Activated naive CD4-positive, alpha-beta T cell treated with anti-CD3 and anti-CD28 coated beads, Interleukin-2, amount 50 U/mL, for 72 hours (primary cell): ENCODE results near the gene KCNK13. TPM values are rescaled to one million over a fixed set of nuclear protein-coding genes. Genes with fewer than 3 reads are reported as not detected.
"Not testable (repeated sequence)": the region's sequence is repeated elsewhere in the genome, so short reads cannot be mapped to it uniquely, and the experiment has no call there.

ENCODE experiments used
- ATAC-seq, 2 donors: fragments of 150-1000 bp; cut with Tn5 transposase; 2 replicates each; pipeline ENCODE4 v1.10.0; 2021; ENCODE audit warnings: mild to moderate bottlenecking in 2 of 2, moderate library complexity in 2 of 2
- DNase-seq, 2 donors: peaks; one replicate each; pipeline ENCODE4 v3.0.0; 2021 to 2022; ENCODE audit warnings: low spot score in 2 of 2
- H3K27ac Mint-ChIP-seq, 2 donors: one replicate each; pipeline ENCODE4 v1.8.0; 2022; ENCODE audit warnings: mild to moderate bottlenecking in 2 of 2, mixed read lengths in 2 of 2
- H3K36me3 Mint-ChIP-seq, 2 donors: one replicate each; pipeline ENCODE4 v1.8.0; 2022; ENCODE audit warnings: mixed read lengths in 2 of 2
- H3K9me3 Mint-ChIP-seq, 2 donors: one replicate each; pipeline ENCODE4 v1.8.0; 2022; ENCODE audit warnings: mixed read lengths in 2 of 2
- total RNA-seq, 2 donors: library from RNA; stranded (reverse); gene quantifications; one replicate each; pipeline ENCODE4 v1.2.3, GENCODE V29; 2022

KCNK13 gene
- total RNA-seq, 2 donors from 2014 or later, result not detected

DNA sequence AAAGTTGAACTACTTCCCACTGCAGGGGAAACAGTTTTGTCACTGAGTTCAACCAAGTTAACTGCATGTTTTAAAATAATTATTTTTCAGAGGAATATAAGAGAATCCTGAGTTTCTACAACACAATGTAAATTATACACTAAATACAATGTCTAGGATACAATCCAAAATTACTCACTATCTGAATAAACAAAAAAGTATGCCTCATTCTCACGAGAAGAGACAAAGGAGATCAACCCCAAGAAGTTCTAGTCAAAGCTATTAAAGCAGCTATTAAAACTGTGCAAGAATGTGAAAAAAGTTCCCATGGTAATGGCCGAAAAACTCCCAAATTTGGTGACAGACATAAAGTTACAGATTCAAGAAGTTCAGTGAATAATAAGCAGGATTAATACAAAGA, 8.8 kb upstream of the KCNK13 start:
- Mint-ChIP-seq H3K9me3 (no peaks in the 10 kb centered on the region), H3K27ac (no peak overlapping the region), H3K36me3 (peaks cover 0 to under 1% of the 10 kb centered on the region in 2 donors)
- ATAC-seq, result no peak
- no peak for DNase-seq

DNA sequence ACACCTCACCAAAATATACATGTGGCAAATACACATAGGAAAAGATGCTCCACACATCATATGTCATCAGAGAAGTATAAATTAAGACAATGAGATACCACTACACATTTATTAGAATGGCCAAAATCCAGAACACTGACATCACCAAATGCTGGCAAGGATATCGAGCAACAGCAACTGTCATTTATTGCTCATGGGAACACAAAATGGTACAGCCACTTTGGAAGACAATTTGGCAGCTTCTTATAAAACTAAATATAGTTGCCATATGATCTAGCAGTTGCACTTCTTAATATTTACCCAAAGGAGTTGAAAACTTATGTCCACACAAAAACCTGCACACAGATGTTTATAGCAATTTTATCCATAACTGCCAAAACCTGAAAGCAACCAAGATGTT, 7.0 kb upstream of the KCNK13 start:
- ATAC-seq, result no peak
- Mint-ChIP-seq H3K36me3 (no peaks in the 10 kb centered on the region), H3K27ac (no peak overlapping the region)

DNA sequence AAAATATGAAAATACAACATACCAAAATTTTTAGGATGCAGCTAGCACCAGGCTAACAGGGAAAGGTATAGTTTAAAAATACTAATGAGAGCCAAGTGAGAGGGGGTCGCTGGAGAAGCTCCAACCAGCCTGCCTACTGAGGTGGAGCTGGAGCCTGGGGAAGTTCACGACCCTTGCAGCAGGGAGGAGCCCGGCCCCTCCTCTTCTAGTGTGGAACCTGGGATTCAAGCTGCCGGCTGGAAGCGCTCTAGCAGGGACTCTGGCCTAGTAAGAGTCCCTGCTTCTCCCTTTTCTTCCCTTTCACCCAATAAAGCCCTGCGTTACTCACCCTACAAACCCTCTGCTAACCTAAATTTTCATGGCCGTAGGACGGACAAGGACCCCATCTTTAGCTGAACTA, 5.0 kb upstream of the KCNK13 start:
- ATAC-seq (no peak), DNase-seq (no peak)

More for the DNA sequence above, 7.0 kb upstream of the KCNK13 start:
- no peak for DNase-seq
- H3K9me3 Mint-ChIP-seq, result no peaks in the 10 kb centered on the region

DNA sequence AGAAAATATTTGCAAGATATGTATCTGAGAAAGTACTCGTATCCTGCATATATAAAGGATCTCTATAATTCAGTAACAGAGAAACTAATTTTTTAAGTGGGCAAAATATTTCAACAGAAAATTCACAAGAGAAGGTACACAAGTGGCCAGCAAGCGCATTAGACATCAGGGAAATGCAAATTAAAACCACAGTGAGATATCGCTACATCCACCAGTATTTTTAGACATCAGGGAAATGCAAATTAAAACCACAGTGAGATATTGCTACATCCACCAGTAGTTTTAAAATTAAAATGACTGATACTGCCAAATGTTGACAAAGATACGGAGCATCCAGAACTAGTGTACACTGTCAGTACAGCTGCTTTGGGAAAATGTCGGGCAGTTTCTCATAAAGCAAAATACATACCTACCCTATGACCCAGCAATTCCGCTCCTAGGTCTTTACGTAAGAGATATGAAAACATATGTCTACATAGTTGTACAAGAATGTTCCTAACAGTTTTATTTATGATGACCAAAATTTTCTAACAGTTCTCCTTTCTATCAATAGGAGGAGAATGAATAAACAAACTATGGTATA, 2.8 kb upstream of the KCNK13 start:
- no peaks in the 10 kb centered on the region for H3K9me3 Mint-ChIP-seq
- ATAC-seq (no peak), DNase-seq (no peak)
- H3K36me3 Mint-ChIP-seq, result peaks cover 0 to 7% of the 10 kb centered on the region in 2 donors
- no peak overlapping the region for H3K27ac Mint-ChIP-seq

More for the DNA sequence above, 5.0 kb upstream of the KCNK13 start:
- Mint-ChIP-seq H3K36me3 (no peaks in the 10 kb centered on the region), H3K9me3 (no peaks in the 10 kb centered on the region), H3K27ac (no peak overlapping the region)

DNA sequence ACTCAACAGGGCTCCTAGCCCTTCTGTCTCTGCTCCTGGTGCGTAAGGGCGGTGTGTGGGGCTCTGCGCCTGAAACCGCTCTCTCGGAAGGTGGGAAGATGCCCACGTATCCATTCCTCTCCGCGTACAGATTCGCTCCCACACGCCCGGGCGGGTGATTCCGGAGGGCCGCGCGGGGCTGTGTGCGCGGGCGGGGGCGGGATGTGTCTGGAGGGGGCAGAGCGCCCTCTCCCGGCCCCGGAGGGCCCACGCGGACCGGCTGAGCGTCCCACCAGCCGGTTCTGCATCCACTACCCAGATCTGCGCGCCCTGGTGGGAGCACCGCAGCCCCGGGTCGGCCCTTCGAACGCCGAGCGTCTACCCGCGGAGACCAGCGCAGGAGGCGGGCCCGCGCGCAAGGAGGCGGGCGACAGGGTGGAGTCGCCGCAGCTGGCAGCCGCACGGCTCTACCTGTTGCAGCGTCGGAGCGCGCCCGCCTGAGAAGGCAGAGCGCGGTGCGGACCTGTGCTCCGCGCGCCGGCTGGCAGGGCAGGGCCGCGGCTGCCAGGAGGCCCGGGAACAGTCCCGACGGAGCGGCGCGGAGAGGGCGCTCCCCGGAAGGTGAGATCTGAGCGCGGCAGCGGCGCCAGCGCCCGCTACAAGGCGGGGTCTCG, 1.4 kb upstream of the KCNK13 start:
- no peak overlapping the region for H3K27ac Mint-ChIP-seq
- H3K36me3 Mint-ChIP-seq, result peaks cover 0 to 7% of the 10 kb centered on the region in 2 donors
- DNase-seq (peak in 1 of 2 donors; percentile 65), ATAC-seq (peak; percentile 75 to 90)
- H3K9me3 Mint-ChIP-seq, result no peaks in the 10 kb centered on the region

DNA sequence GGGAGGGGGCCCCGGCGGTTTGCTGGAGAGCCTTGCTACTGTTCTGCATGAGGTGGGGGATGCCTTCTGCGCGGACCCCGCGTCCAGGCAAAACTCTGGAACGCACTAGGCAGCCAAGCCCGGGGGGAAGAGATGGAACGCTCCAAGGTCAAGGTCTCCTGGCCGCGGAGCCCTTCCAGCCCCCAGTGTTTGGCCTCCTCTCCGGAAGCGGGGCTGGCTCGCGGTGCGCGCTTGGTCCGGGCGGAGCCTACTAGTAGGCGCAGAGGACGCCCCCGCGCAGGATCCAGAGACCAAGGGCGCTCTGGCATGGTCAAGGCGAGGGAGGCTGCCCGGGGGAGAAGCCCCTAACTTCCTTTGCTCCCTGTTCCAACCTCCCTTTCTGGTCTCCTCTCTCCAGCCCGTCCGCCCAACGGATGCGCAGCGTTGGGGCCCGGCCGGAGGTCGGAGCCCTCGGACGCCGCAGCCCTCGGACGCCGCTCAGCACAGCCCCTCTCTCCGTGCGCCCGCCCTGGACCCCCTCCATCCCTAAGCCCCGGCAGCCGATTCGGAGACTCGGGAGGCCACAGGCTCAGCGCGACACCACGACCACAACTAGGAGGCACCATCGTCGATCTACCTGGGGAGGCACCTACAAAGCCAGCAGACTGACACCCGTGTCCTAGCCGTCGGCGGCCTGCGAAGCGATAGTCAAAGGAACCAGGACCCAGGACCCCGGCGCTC, 669 bp upstream of the KCNK13 start:
- no peak overlapping the region for H3K27ac Mint-ChIP-seq
- peaks cover 0 to 7% of the 10 kb centered on the region in 2 donors for H3K36me3 Mint-ChIP-seq
- H3K9me3 Mint-ChIP-seq, result no peaks in the 10 kb centered on the region
- ATAC-seq (peak; percentile 21 to 25), DNase-seq (peak in 1 of 2 donors; percentile 36)

DNA sequence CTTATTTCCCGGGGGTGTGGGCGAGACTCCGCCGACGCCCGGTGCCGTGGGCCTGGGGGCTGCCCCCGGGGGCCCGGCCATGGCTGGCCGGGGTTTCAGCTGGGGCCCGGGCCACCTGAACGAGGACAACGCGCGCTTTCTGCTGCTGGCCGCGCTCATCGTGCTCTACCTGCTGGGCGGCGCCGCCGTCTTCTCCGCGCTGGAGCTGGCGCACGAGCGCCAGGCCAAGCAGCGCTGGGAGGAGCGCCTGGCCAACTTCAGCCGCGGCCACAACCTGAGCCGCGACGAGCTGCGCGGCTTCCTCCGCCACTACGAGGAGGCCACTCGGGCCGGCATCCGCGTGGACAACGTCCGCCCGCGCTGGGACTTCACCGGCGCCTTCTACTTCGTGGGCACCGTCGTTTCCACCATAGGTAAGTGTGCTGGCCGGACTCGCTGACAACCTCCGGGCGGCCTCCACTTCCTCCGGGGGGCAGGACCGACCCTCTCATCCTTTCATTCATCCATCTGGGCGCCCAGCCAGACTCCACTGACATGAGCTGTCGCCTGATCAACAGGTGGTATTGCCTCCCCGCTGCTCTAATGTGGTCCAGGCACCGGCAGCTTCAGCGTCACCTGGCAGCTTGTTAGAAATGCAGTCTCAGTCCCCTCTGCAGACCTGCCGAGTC, 467 bp downstream of the KCNK13 start:
- peaks cover 0 to 7% of the 10 kb centered on the region in 2 donors for H3K36me3 Mint-ChIP-seq
- H3K9me3 Mint-ChIP-seq, result no peaks in the 10 kb centered on the region
- H3K27ac Mint-ChIP-seq, result no peak overlapping the region
- DNase-seq (peak in 1 of 2 donors; percentile 20), ATAC-seq (no peak)

DNA sequence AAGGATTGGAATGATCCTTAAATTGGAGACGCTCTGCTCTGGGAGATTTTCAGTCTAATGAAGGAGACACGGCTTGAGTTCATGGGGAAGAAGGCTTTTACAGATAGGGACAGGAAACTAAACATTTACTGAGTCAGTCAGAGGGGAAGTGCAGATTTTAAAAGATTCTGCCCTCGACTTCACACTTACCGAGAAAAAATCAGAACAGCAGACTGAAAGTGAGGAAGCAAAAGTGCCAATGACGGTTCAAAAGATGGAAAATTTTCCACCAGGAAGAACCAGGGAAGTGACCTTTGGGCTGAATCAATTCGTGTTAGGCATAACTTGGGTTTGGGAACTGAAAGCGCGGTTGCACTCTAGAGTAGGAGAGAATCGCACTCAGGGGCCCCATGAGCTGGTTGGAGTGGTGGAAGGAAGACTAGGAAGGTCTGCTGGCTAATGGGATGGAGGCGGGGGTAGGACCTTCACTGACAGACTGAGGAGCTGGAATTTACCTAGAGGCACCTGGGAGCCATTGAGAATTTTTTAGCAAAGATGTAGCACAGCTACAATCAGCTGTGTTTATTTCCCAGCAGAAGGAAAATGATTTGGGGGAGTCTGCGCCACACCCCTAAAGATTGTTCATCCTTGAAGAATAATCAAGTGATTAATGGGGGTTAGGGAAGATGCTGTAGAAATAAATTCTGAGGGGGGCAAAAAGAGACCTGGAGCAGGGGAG, 1.2 kb downstream of the KCNK13 start:
- peaks cover 0 to 7% of the 10 kb centered on the region in 2 donors for H3K36me3 Mint-ChIP-seq
- ATAC-seq, result no peak
- no peak for DNase-seq
- H3K9me3 Mint-ChIP-seq, result no peaks in the 10 kb centered on the region
- no peak overlapping the region for H3K27ac Mint-ChIP-seq

DNA sequence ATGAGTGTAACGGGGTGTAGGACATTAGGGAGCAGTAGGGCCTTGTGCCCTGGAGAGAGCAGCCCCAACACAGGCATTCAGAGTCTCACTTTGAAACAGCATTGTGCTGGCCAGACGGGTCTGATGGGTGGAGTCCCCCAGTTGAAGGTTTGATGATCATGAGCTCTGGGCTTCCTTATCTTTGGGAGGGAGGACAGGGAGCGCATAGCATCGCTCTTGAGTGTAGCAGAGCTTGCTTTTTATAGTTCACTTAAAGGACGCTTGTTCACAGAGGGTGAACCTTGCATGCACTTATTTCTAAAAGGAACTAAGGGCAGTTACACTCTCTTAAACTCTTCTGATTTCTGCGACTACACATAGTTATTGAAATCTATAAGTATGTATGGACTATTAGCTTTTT, 10.6 kb downstream of the KCNK13 start:
- Mint-ChIP-seq H3K9me3 (no peaks in the 10 kb centered on the region), H3K36me3 (no peaks in the 10 kb centered on the region), H3K27ac (no peak overlapping the region)
- no peak for ATAC-seq
- no peak for DNase-seq

DNA sequence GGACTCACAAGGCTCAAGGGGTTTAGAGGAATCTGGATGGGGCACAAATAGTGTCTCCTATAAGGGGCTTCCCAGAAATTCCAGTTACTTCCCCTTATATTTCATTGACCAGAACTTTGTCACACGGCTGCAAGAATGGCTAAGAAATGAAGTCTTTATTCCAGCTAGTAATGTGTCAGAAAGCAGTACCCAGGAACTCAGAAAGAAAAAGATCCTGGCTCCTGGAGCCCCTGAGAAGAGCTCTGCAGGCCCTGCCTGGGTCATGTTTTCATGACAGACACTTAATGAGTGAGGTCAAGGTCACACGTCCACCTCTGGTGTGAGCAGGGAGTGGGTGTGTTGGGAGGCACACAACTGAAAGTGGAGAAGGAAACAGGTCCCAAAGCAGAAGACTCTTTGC, 17.8 kb downstream of the KCNK13 start:
- H3K27ac Mint-ChIP-seq, result no peak overlapping the region
- ATAC-seq, result no peak
- no peaks in the 10 kb centered on the region for H3K9me3 Mint-ChIP-seq
- DNase-seq, result no peak
- no peaks in the 10 kb centered on the region for H3K36me3 Mint-ChIP-seq

DNA sequence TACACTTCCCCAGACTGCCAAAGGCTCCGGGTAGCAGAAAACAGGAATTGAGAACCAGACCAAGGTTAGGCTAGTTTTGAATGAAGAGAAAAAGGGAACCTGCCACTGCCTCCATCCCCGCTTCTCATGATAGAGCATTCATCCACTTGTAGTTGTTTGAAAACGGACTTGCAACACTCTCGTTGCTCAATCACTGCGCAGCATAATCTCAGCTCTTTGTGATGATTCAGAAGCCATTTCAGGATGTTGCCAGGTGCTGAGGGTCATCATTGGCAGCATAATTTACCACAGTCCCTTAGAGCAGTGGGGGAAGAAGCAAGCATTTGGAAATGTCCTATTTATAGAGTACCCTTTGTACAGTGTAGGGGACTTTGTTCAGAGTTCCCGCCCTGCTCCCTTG, 25.6 kb downstream of the KCNK13 start:
- no peak overlapping the region for H3K27ac Mint-ChIP-seq
- peaks cover 5 to 12% of the 10 kb centered on the region in 2 donors for H3K36me3 Mint-ChIP-seq
- DNase-seq, result no peak
- ATAC-seq, result no peak
- H3K9me3 Mint-ChIP-seq, result peaks cover 0 to 11% of the 10 kb centered on the region in 2 donors

DNA sequence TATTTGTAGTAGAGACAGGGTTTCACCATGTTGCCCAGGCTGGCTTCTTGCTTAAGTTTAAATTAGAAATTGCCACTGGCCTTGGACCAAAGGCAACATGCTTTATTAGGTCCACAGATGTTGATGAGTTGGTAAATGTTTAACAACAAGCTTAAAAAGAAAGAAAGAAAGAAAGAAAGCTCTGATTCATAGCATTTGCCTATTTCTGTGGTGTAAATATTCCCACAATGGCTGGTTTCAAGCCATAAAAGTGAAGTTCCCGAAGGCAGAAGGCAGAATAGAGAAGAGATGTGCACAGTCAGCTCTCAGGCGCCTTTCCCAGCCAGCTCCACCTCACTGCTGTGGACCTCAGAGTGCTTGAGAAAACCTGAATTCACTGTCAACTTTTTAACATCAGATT, 26.4 kb downstream of the KCNK13 start:
- ATAC-seq (no peak), DNase-seq (no peak)
- Mint-ChIP-seq H3K27ac (no peak overlapping the region), H3K36me3 (peaks cover 5 to 12% of the 10 kb centered on the region in 2 donors), H3K9me3 (peaks cover 0 to 11% of the 10 kb centered on the region in 2 donors)

DNA sequence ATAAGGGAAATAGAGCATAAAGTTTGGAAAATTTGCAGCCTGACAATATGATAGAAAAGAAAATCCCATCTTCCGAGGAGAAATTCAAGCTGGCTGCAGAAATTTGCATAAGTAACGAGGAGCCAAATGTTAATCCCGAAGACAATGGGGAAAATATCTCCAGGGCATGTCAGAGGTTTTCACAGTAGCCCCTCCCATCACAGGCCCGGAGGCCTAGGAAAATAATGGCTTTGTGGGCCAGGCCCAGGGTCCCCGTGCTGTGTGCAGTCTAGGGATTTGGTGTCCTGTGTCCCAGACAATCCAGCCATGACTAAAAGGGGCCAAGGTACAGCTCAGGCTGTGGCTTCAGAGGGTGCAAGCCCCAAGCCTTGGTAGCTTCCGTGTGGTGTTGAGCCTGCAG, 27.7 kb downstream of the KCNK13 start:
- not testable (repeated sequence) for H3K27ac Mint-ChIP-seq, ATAC-seq, DNase-seq
- peaks cover 0 to 17% of the 10 kb centered on the region in 2 donors for H3K9me3 Mint-ChIP-seq
- peaks cover 5 to 12% of the 10 kb centered on the region in 2 donors for H3K36me3 Mint-ChIP-seq

DNA sequence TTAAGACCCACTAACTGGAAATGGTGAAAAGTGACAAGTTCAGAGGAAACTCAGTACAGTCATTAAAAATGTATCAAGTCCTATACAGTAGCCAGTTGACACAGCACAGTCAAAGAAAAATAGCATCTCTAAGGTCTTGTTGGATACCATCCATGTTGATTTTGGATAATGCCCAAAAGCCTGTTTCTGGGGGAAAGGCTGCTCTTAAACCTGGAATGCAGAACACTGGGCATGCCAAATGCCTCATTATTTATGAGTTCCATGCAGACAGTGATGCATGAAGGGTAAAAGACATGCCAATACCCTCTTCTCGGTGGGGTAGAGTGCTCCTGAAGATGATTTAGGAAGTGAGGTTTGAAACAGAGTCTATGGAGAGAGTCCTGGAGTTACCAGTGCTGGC, 29.6 kb downstream of the KCNK13 start:
- DNase-seq (no peak), ATAC-seq (no peak)
- Mint-ChIP-seq H3K27ac (no peak overlapping the region), H3K9me3 (peaks cover 0 to 23% of the 10 kb centered on the region in 2 donors), H3K36me3 (peaks cover 5 to 12% of the 10 kb centered on the region in 2 donors)

DNA sequence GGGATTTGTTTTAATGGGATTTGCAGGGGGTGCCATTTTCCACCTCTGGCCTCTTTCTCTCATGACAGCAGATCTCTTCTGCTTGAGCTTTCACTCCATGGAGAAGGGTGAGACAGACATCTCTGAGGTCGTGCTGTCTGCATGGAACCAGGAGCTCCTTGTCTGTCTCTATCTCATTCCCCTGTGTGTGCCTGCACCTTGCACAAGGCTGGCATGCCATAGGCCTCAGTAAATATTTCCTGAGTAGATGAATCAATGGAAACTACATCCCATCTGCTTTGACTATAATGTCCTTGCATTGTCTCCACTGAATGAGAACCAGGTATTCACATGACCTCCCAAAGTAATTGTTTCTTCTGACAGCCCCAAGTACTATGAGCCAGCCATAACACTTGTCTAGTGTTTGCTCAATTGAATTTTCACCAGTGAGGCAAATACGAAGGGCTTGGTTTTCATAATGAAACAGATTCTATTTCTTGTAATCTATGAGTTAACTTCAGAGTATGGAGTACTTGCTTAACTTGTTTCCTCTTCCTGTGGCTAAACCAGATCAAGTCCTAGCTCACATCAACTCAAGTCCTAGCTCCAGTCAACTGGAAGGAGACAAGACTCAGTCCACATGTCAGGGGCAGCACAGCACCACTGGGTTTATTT, 32.3 kb downstream of the KCNK13 start:
- H3K9me3 Mint-ChIP-seq, result peaks cover 0 to 23% of the 10 kb centered on the region in 2 donors
- ATAC-seq (peak; percentile 80 to 97), DNase-seq (peak in 1 of 2 donors; percentile 2)
- H3K36me3 Mint-ChIP-seq, result peaks cover 3 to 12% of the 10 kb centered on the region in 2 donors
- H3K27ac Mint-ChIP-seq, result peak overlapping the region in 1 of 2 donors; percentile 50

DNA sequence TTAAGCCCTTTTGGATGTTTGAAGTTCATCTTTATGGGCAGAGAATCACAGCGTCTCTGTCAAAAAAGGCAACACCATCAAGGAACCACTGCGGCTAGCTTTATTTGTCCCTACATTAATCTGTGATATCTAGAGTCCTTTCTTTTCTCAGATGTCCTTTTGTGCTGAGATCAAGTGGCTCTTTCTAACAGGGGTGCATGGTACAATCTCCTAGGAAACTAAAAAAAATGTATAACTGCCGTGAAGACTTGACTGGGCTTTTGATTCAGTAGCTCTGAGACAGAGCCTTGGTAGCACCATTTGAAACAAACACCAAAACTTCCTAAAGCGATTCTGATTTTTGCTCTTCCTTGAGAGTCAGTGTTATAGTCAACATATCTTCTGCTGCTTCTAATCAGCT, 33.3 kb downstream of the KCNK13 start:
- peaks cover 0 to 12% of the 10 kb centered on the region in 2 donors for H3K36me3 Mint-ChIP-seq
- DNase-seq, result no peak
- peaks cover 0 to 23% of the 10 kb centered on the region in 2 donors for H3K9me3 Mint-ChIP-seq
- H3K27ac Mint-ChIP-seq, result no peak overlapping the region
- ATAC-seq, result no peak
